Glomerular visceral epithelial cell (primary cell): Measurements from ENCODE around the gene TARDBP.
"Not testable (repeated sequence)": the region's sequence is repeated elsewhere in the genome, so short reads cannot be mapped to it uniquely, and the experiment has no call there.

Experiments
- DNase-seq: peaks from one replicate; pipeline ENCODE4 v3.0.0-alpha.2; 2016; ENCODE audit errors: extremely low spot score

The TARDBP gene

GRCh38 chr1:11059968-11060830, 47.7 kb downstream of the TARDBP start, which contains the start of gene SRM:
TSS of gene SRM (minus strand) at chr1:11060018. CDS start at chr1:11059943, 75 bp downstream.
- peak; percentile 92 for DNase-seq

- DNase-seq, result no peak
Measured at GRCh38 chr1:11061652-11062365, 49.4 kb downstream of the TARDBP start.

GRCh38 chr1:11062965-11063401, 50.5 kb downstream of the TARDBP start:
- peak; percentile 88 for DNase-seq

- DNase-seq, result not testable (repeated sequence)
Measured at GRCh38 chr1:11063937-11064537, 51.6 kb downstream of the TARDBP start.

GRCh38 chr1:11064942-11065341, 52.5 kb downstream of the TARDBP start:
- DNase-seq, result no peak

GRCh38 chr1:11065796-11066195, 53.3 kb downstream of the TARDBP start:
- no peak for DNase-seq

GRCh38 chr1:11067716-11068599, 55.5 kb downstream of the TARDBP start:
- no peak for DNase-seq

- no peak for DNase-seq
Measured at GRCh38 chr1:11068600-11069473, 56.4 kb downstream of the TARDBP start.

GRCh38 chr1:11070876-11071275, 58.4 kb downstream of the TARDBP start:
- DNase-seq, result no peak

- DNase-seq, result no peak
Measured at GRCh38 chr1:11071463-11072215, 59.2 kb downstream of the TARDBP start.

GRCh38 chr1:11072216-11072917, 59.9 kb downstream of the TARDBP start:
- no peak for DNase-seq

GRCh38 chr1:11073398-11073797, 60.9 kb downstream of the TARDBP start:
- not testable (repeated sequence) for DNase-seq
